Measurements from ENCODE around the gene BBS1.

BBS1 gene

GRCh38 chr11:66510271-66510989 lies at the start of gene BBS1:
BBS1 (plus strand) TSS chr11:66510635; CDS start chr11:66510660, 25 bp downstream.
- TF ChIP-seq GATA3 (IDR thresholded peaks at IDR 0.05; ENCODE audit: low read depth, low read length), result no peak
- TF ChIP-seq GATA2 (IDR thresholded peaks at IDR 0.05; ENCODE audit: low read depth, low read length), result peak; percentile 26; the same call in 1 of the 2 replicates

- TF ChIP-seq GATA2 (IDR thresholded peaks at IDR 0.05; ENCODE audit: low read depth, low read length), result no peak
- TF ChIP-seq GATA3 (IDR thresholded peaks at IDR 0.05; ENCODE audit: low read depth, low read length), result no peak
These were observed 48.4 kb upstream of the BBS1 start for GRCh38 chr11:66462010-66462409.

- TF ChIP-seq GATA2 (IDR thresholded peaks at IDR 0.05; ENCODE audit: low read depth, low read length) (no peak), GATA3 (IDR thresholded peaks at IDR 0.05; ENCODE audit: low read depth, low read length) (no peak)
These were observed 47.5 kb upstream of the BBS1 start for GRCh38 chr11:66462911-66463310.

GRCh38 chr11:66464916-66465315 lies 45.5 kb upstream of the BBS1 start:
- TF ChIP-seq GATA3 (IDR thresholded peaks at IDR 0.05; ENCODE audit: low read depth, low read length), result no peak
- TF ChIP-seq GATA2 (IDR thresholded peaks at IDR 0.05; ENCODE audit: low read depth, low read length), result no peak

GRCh38 chr11:66465373-66466224 lies 44.8 kb upstream of the BBS1 start:
- TF ChIP-seq GATA2 (IDR thresholded peaks at IDR 0.05; ENCODE audit: low read depth, low read length), result no peak
- no peak for TF ChIP-seq GATA3 (IDR thresholded peaks at IDR 0.05; ENCODE audit: low read depth, low read length)

GRCh38 chr11:66466225-66467033 lies 44.0 kb upstream of the BBS1 start, which contains the start of gene PELI3:
PELI3 (plus strand) TSS chr11:66466905; CDS start chr11:66468129, 1,224 bp downstream.
- TF ChIP-seq GATA2 (IDR thresholded peaks at IDR 0.05; ENCODE audit: low read depth, low read length) (no peak), GATA3 (IDR thresholded peaks at IDR 0.05; ENCODE audit: low read depth, low read length) (no peak)

- no peak for TF ChIP-seq GATA2 (IDR thresholded peaks at IDR 0.05; ENCODE audit: low read depth, low read length)
- TF ChIP-seq GATA3 (IDR thresholded peaks at IDR 0.05; ENCODE audit: low read depth, low read length), result no peak
These were observed 43.3 kb upstream of the BBS1 start for GRCh38 chr11:66467034-66467659.

- TF ChIP-seq GATA2 (IDR thresholded peaks at IDR 0.05; ENCODE audit: low read depth, low read length) (no peak), GATA3 (IDR thresholded peaks at IDR 0.05; ENCODE audit: low read depth, low read length) (no peak)
These were observed 42.7 kb upstream of the BBS1 start for GRCh38 chr11:66467756-66468155.

- TF ChIP-seq GATA2 (IDR thresholded peaks at IDR 0.05; ENCODE audit: low read depth, low read length), result no peak
- no peak for TF ChIP-seq GATA3 (IDR thresholded peaks at IDR 0.05; ENCODE audit: low read depth, low read length)
These were observed 41.7 kb upstream of the BBS1 start for GRCh38 chr11:66468691-66469090.

GRCh38 chr11:66469441-66469840 lies 41.0 kb upstream of the BBS1 start:
- no peak for TF ChIP-seq GATA3 (IDR thresholded peaks at IDR 0.05; ENCODE audit: low read depth, low read length)
- TF ChIP-seq GATA2 (IDR thresholded peaks at IDR 0.05; ENCODE audit: low read depth, low read length), result no peak

- TF ChIP-seq GATA2 (IDR thresholded peaks at IDR 0.05; ENCODE audit: low read depth, low read length) (no peak), GATA3 (IDR thresholded peaks at IDR 0.05; ENCODE audit: low read depth, low read length) (no peak)
These were observed 40.4 kb upstream of the BBS1 start for GRCh38 chr11:66470015-66470414.

- no peak for TF ChIP-seq GATA2 (IDR thresholded peaks at IDR 0.05; ENCODE audit: low read depth, low read length)
- no peak for TF ChIP-seq GATA3 (IDR thresholded peaks at IDR 0.05; ENCODE audit: low read depth, low read length)
These were observed 39.3 kb upstream of the BBS1 start for GRCh38 chr11:66471142-66471541.

GRCh38 chr11:66472054-66472453 lies 38.4 kb upstream of the BBS1 start:
- TF ChIP-seq GATA2 (IDR thresholded peaks at IDR 0.05; ENCODE audit: low read depth, low read length) (no peak), GATA3 (IDR thresholded peaks at IDR 0.05; ENCODE audit: low read depth, low read length) (no peak)
